ENCODE results near the gene SORCS3.

SORCS3 gene

DNA sequence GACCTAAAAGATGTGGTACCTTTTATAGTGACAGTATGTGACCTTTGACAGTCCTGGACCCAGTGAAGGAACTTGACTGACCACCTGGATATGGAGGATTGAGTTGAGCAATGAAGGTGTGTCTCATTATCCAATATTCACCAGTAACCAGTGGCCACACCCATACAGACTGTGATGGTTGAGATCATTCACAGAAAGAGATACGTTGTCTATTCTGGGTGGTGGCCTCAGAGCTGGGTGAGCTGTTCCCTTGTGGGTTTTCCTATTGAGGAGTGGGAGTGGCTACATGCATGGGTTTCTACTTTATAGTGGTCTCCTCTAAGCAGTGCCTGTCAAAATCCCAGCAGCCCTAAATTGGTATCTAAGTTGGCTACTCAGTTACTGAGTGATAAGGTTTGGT is 507.4 kb downstream of the SORCS3 start:
- Histone ChIP-seq H3K36me3 (ENCODE audit: insufficient read depth) (no peaks in the 10 kb centered on the region), H2AFZ (ENCODE audit: low read depth) (no peak overlapping the region), H3K4me2 (no peak overlapping the region), H3K27me3 (ENCODE audit: insufficient read depth, low read depth) (no peaks in the 10 kb centered on the region), H3K4me3 (IDR thresholded peaks at IDR 0.05; ENCODE audit: insufficient read depth, low read depth, low read length) (no peak overlapping the region), H3K4me1 (ENCODE audit: low read depth, poor library complexity, severe bottlenecking) (no peaks in the 10 kb centered on the region), H3K27ac (no peak overlapping the region), H4K20me1 (ENCODE audit: insufficient read depth) (no peaks in the 10 kb centered on the region), H3K79me2 (ENCODE audit: insufficient read depth, low read depth) (no peaks in the 10 kb centered on the region), H3K9ac (no peak overlapping the region)
- TF ChIP-seq, protein P1, sequence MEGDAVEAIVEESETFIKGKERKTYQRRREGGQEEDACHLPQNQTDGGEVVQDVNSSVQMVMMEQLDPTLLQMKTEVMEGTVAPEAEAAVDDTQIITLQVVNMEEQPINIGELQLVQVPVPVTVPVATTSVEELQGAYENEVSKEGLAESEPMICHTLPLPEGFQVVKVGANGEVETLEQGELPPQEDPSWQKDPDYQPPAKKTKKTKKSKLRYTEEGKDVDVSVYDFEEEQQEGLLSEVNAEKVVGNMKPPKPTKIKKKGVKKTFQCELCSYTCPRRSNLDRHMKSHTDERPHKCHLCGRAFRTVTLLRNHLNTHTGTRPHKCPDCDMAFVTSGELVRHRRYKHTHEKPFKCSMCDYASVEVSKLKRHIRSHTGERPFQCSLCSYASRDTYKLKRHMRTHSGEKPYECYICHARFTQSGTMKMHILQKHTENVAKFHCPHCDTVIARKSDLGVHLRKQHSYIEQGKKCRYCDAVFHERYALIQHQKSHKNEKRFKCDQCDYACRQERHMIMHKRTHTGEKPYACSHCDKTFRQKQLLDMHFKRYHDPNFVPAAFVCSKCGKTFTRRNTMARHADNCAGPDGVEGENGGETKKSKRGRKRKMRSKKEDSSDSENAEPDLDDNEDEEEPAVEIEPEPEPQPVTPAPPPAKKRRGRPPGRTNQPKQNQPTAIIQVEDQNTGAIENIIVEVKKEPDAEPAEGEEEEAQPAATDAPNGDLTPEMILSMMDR (conservative IDR thresholded peaks at IDR 0.05; ENCODE audit: low read depth, low read length) = no peak

DNA sequence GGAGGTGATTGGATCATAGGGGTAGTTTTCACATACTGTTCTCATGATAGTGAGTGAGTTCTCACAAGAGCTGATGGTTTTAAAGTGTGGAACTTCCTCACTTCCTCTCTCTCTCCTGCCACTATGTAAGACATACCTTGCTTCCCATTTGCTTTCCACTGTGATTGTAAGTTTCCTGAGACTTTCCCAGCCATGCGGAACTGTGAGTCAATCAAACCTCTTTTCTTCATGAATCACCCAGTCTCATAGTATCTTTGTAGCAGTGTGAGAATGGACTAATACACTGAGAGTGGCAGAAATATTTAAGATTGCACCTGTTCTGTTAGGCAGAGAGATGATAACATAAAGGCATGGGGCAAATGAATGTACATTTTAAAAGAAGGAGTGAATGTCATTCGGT is 507.8 kb downstream of the SORCS3 start:
- Histone ChIP-seq H3K4me2 (no peak overlapping the region), H2AFZ (ENCODE audit: low read depth) (no peak overlapping the region), H3K4me1 (ENCODE audit: low read depth, poor library complexity, severe bottlenecking) (no peaks in the 10 kb centered on the region), H3K9ac (no peak overlapping the region), H3K27me3 (ENCODE audit: insufficient read depth, low read depth) (no peaks in the 10 kb centered on the region), H3K27ac (no peak overlapping the region), H3K79me2 (ENCODE audit: insufficient read depth, low read depth) (no peaks in the 10 kb centered on the region), H4K20me1 (ENCODE audit: insufficient read depth) (no peaks in the 10 kb centered on the region), H3K4me3 (IDR thresholded peaks at IDR 0.05; ENCODE audit: insufficient read depth, low read depth, low read length) (no peak overlapping the region), H3K36me3 (ENCODE audit: insufficient read depth) (no peaks in the 10 kb centered on the region)
- TF ChIP-seq, protein P1 (conservative IDR thresholded peaks at IDR 0.05; ENCODE audit: low read depth, low read length) = no peak

DNA sequence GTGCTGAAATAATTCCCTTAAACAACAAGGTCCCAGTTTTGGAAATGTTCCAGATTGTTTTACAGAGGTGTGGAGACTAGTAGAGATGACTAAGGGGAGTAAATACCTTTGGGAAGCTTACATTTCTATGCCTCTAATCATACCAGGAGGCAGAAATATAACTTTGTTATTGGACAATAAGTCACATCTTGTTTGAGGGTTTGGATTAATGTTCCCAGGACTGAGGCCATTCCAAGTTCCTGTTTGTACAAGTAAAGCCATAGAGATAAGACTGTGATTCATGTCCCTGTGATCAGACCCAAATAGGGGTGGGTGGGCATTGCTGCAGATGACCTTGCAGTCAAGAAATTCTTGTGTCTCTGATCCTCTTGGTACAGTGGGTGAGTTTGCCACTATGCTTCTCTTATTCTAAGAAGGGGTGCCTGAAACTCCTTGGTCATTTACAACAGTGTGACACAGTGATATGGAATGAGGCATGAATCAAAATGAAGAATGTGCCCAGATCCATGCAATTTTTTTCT is 508.3 kb downstream of the SORCS3 start:
- no peaks in the 10 kb centered on the region for H3K79me2 ChIP-seq (ENCODE audit: insufficient read depth, low read depth)
- no peaks in the 10 kb centered on the region for H4K20me1 ChIP-seq (ENCODE audit: insufficient read depth)
- H2AFZ ChIP-seq (ENCODE audit: low read depth) = no peak overlapping the region
- no peaks in the 10 kb centered on the region for H3K4me1 ChIP-seq (ENCODE audit: low read depth, poor library complexity, severe bottlenecking)
- H3K4me2 ChIP-seq = no peak overlapping the region
- TF ChIP-seq, protein P1 (conservative IDR thresholded peaks at IDR 0.05; ENCODE audit: low read depth, low read length) = no peak
- H3K36me3 ChIP-seq (ENCODE audit: insufficient read depth) = no peaks in the 10 kb centered on the region
- H3K4me3 ChIP-seq (IDR thresholded peaks at IDR 0.05; ENCODE audit: insufficient read depth, low read depth, low read length) = no peak overlapping the region
- no peak overlapping the region for H3K27ac ChIP-seq
- H3K27me3 ChIP-seq (ENCODE audit: insufficient read depth, low read depth) = no peaks in the 10 kb centered on the region
- no peak overlapping the region for H3K9ac ChIP-seq

DNA sequence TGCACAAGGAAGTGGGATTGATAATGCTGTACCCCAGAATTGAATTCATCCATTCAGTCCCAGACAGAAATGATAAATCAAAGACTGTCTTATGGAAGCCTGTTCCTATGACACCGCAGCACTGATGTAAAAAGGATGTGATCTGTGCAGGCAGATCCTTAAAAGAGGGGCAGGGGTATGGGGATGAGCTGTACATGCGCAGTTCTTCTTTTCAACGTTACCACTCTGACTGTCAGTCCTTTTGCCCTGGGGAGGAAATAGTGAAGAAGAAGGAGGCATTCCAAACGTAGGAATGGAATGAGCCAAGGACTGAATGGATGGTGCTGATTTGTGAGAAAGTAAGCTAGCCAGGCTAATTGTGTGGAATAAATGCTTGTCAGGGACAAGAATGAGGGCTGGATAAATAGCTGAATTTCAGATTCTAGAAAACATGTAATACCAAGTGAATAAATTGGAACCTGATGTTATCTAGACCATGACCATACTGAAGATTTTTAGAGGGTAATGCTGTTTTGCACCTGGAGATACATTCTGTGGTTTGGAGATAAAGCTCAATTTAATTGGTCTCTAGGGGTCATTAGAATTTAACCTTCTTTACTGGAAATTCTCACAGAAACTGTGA is 509.3 kb downstream of the SORCS3 start:
- no peaks in the 10 kb centered on the region for H3K36me3 ChIP-seq (ENCODE audit: insufficient read depth)
- H3K4me2 ChIP-seq = no peak overlapping the region
- H3K79me2 ChIP-seq (ENCODE audit: insufficient read depth, low read depth) = no peaks in the 10 kb centered on the region
- H3K4me1 ChIP-seq (ENCODE audit: low read depth, poor library complexity, severe bottlenecking) = no peaks in the 10 kb centered on the region
- no peaks in the 10 kb centered on the region for H3K27me3 ChIP-seq (ENCODE audit: insufficient read depth, low read depth)
- no peak overlapping the region for H3K4me3 ChIP-seq (IDR thresholded peaks at IDR 0.05; ENCODE audit: insufficient read depth, low read depth, low read length)
- no peak overlapping the region for H3K9ac ChIP-seq
- TF ChIP-seq, protein P1 (conservative IDR thresholded peaks at IDR 0.05; ENCODE audit: low read depth, low read length) = no peak
- no peak overlapping the region for H3K27ac ChIP-seq
- no peak overlapping the region for H2AFZ ChIP-seq (ENCODE audit: low read depth)
- H4K20me1 ChIP-seq (ENCODE audit: insufficient read depth) = no peaks in the 10 kb centered on the region
